ENCODE results near the gene FGF21. TPM values are rescaled to one million over a fixed set of nuclear protein-coding genes. Genes with fewer than 3 reads are reported as not detected.

Gene FGF21
- total RNA-seq, 1 donor from 2014 or later: not detected

- Mint-ChIP-seq H3K9me3 (peaks cover 9% of the 10 kb centered on the region), H3K27me3 (ENCODE audit: low read depth) (peaks cover 31% of the 10 kb centered on the region), H3K36me3 (ENCODE audit: low read depth) (peaks cover 7% of the 10 kb centered on the region), H3K4me3 (peak overlapping the region; percentile 72), H3K4me1 (peaks cover 16% of the 10 kb centered on the region), H3K27ac (ENCODE audit: unreplicated experiment) (no peak overlapping the region)
- DNase-seq (ENCODE audit: low read depth, low spot score): peak; percentile 45
- TF ChIP-seq, protein P1, sequence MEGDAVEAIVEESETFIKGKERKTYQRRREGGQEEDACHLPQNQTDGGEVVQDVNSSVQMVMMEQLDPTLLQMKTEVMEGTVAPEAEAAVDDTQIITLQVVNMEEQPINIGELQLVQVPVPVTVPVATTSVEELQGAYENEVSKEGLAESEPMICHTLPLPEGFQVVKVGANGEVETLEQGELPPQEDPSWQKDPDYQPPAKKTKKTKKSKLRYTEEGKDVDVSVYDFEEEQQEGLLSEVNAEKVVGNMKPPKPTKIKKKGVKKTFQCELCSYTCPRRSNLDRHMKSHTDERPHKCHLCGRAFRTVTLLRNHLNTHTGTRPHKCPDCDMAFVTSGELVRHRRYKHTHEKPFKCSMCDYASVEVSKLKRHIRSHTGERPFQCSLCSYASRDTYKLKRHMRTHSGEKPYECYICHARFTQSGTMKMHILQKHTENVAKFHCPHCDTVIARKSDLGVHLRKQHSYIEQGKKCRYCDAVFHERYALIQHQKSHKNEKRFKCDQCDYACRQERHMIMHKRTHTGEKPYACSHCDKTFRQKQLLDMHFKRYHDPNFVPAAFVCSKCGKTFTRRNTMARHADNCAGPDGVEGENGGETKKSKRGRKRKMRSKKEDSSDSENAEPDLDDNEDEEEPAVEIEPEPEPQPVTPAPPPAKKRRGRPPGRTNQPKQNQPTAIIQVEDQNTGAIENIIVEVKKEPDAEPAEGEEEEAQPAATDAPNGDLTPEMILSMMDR (conservative IDR thresholded peaks at IDR 0.05): no peak
Observed at GRCh38 chr19:48735031-48735615, 20.2 kb upstream of the FGF21 start.

GRCh38 chr19:48737360-48737998 lies 17.8 kb upstream of the FGF21 start:
- H3K4me3 Mint-ChIP-seq: no peak overlapping the region
- peaks cover 16% of the 10 kb centered on the region for H3K4me1 Mint-ChIP-seq
- H3K9me3 Mint-ChIP-seq: peaks cover 4% of the 10 kb centered on the region
- TF ChIP-seq, protein P1 (conservative IDR thresholded peaks at IDR 0.05): no peak
- H3K27ac Mint-ChIP-seq (ENCODE audit: unreplicated experiment): no peak overlapping the region
- peaks cover 3% of the 10 kb centered on the region for H3K36me3 Mint-ChIP-seq (ENCODE audit: low read depth)
- no peak for DNase-seq (ENCODE audit: low read depth, low spot score)
- peaks cover 38% of the 10 kb centered on the region for H3K27me3 Mint-ChIP-seq (ENCODE audit: low read depth)

GRCh38 chr19:48738557-48739403 lies 16.5 kb upstream of the FGF21 start:
- H3K9me3 Mint-ChIP-seq: no peaks in the 10 kb centered on the region
- no peak overlapping the region for H3K27ac Mint-ChIP-seq (ENCODE audit: unreplicated experiment)
- TF ChIP-seq, protein P1 (conservative IDR thresholded peaks at IDR 0.05): peak; percentile 50
- peaks cover 39% of the 10 kb centered on the region for H3K27me3 Mint-ChIP-seq (ENCODE audit: low read depth)
- peaks cover 16% of the 10 kb centered on the region for H3K4me1 Mint-ChIP-seq
- peak overlapping the region; percentile 82 for H3K4me3 Mint-ChIP-seq
- no peaks in the 10 kb centered on the region for H3K36me3 Mint-ChIP-seq (ENCODE audit: low read depth)
- DNase-seq (ENCODE audit: low read depth, low spot score): peak; percentile 95

DNA sequence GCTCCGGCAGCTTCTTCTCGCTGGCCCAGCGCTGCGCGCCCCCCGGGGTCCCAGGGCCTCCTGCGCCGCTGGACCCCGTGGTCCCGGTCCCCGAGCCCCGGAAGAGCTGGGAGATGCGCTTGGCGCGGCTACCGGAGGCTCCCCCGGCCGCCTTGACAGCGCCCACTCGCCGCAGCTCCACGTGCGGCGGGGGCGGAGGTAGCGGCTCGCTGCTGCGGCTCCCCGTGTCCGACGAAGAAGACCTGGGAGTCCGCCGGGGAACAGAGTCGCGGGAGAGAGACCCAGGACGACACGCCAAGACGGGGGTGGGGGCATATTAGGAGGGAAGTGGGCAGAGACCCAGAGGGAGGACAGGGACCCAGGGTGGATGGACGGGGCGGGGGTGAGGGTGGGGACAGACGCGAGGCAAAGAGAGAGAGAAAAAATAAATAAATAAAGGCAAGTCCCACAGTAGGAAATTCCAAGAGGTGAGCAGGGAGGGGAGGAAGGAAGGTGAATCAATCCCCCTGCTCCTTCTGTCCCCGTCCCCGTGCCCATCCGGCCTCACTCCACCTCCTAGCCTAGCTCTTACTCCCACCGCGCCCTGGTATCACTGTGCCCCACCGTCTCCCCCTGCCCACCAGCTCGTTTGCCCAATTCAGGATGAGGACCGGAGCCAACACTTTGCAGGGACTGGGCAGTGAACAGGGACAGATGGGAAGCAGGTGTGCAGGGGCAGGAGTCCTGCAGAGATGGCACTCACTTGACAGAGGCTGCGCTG lies 15.7 kb upstream of the FGF21 start:
- H3K27ac Mint-ChIP-seq (ENCODE audit: unreplicated experiment): no peak overlapping the region
- no peaks in the 10 kb centered on the region for H3K36me3 Mint-ChIP-seq (ENCODE audit: low read depth)
- no peak overlapping the region for H3K4me3 Mint-ChIP-seq
- peaks cover 41% of the 10 kb centered on the region for H3K27me3 Mint-ChIP-seq (ENCODE audit: low read depth)
- H3K4me1 Mint-ChIP-seq: peaks cover 16% of the 10 kb centered on the region
- DNase-seq (ENCODE audit: low read depth, low spot score): no peak
- TF ChIP-seq, protein P1 (conservative IDR thresholded peaks at IDR 0.05): no peak
- no peaks in the 10 kb centered on the region for H3K9me3 Mint-ChIP-seq

Measured in neural crest cell (in vitro differentiated cells).